Stimulated activated effector memory CD8-positive, alpha-beta T cell treated with anti-CD3 and anti-CD28 coated beads, Interleukin-12 subunit alpha, Interleukin-12 subunit beta, amount 100 ng/mL, for 72 hours (primary cell): ENCODE results near the gene ZCCHC24.

Source experiments
- ATAC-seq: fragments of 150-1000 bp; cut with Tn5 transposase; 2 replicates; pipeline ENCODE4 v1.10.0; 2021
- DNase-seq, 2 donors: peaks; one replicate each; pipeline ENCODE4 v3.0.0; 2021 to 2022; ENCODE audit warnings: low spot score in 2 of 2
- H3K27ac Mint-ChIP-seq: one replicate; pipeline ENCODE4 v1.8.0; 2022; ENCODE audit warnings: mild to moderate bottlenecking, mixed read lengths
- H3K36me3 Mint-ChIP-seq: one replicate; pipeline ENCODE4 v1.8.0; 2022; ENCODE audit warnings: mild to moderate bottlenecking, mixed read lengths
- H3K4me1 Mint-ChIP-seq: one replicate; pipeline ENCODE4 v1.8.0; 2022; ENCODE audit warnings: mixed read lengths
- H3K4me3 Mint-ChIP-seq: one replicate; pipeline ENCODE4 v1.8.0; 2022; ENCODE audit warnings: mild to moderate bottlenecking, mixed read lengths
- H3K9me3 Mint-ChIP-seq: one replicate; pipeline ENCODE4 v1.8.0; 2022; ENCODE audit warnings: mixed read lengths

ZCCHC24 gene

GRCh38 chr10:79416578-79417255 is 28.7 kb downstream of the ZCCHC24 start:
- no peak overlapping the region for H3K27ac Mint-ChIP-seq
- no peak for DNase-seq
- peaks cover 25% of the 10 kb centered on the region for H3K4me1 Mint-ChIP-seq
- no peak overlapping the region for H3K4me3 Mint-ChIP-seq
- H3K9me3 Mint-ChIP-seq: no peaks in the 10 kb centered on the region
- no peak for ATAC-seq
- H3K36me3 Mint-ChIP-seq: peaks cover 6% of the 10 kb centered on the region

GRCh38 chr10:79415736-79416577 is 29.5 kb downstream of the ZCCHC24 start:
- Mint-ChIP-seq H3K4me3 (no peak overlapping the region), H3K27ac (peak overlapping the region; percentile 53), H3K9me3 (no peaks in the 10 kb centered on the region), H3K36me3 (peaks cover 6% of the 10 kb centered on the region), H3K4me1 (peaks cover 25% of the 10 kb centered on the region)
- no peak for DNase-seq
- no peak for ATAC-seq

- ATAC-seq (no peak), DNase-seq (no peak)
- no peaks in the 10 kb centered on the region for H3K9me3 Mint-ChIP-seq
- peaks cover 6% of the 10 kb centered on the region for H3K36me3 Mint-ChIP-seq
- peaks cover 32% of the 10 kb centered on the region for H3K4me1 Mint-ChIP-seq
- H3K27ac Mint-ChIP-seq: no peak overlapping the region
- no peak overlapping the region for H3K4me3 Mint-ChIP-seq
These were observed 30.7 kb downstream of the ZCCHC24 start for GRCh38 chr10:79414714-79415113.

GRCh38 chr10:79413196-79413595 is 32.2 kb downstream of the ZCCHC24 start:
- Mint-ChIP-seq H3K27ac (peak overlapping the region; percentile 88), H3K4me1 (peaks cover 32% of the 10 kb centered on the region), H3K9me3 (no peaks in the 10 kb centered on the region), H3K36me3 (peaks cover 6% of the 10 kb centered on the region), H3K4me3 (peak overlapping the region; percentile 37)
- DNase-seq: peak; percentile 29 to 57
- ATAC-seq: peak; percentile 87

GRCh38 chr10:79412516-79412915 is 32.9 kb downstream of the ZCCHC24 start:
- H3K36me3 Mint-ChIP-seq: peaks cover 6% of the 10 kb centered on the region
- ATAC-seq (no peak), DNase-seq (no peak)
- no peaks in the 10 kb centered on the region for H3K9me3 Mint-ChIP-seq
- H3K4me3 Mint-ChIP-seq: no peak overlapping the region
- no peak overlapping the region for H3K27ac Mint-ChIP-seq
- H3K4me1 Mint-ChIP-seq: peaks cover 32% of the 10 kb centered on the region

- DNase-seq (no peak), ATAC-seq (no peak)
- no peak overlapping the region for H3K27ac Mint-ChIP-seq
- H3K9me3 Mint-ChIP-seq: no peaks in the 10 kb centered on the region
- peaks cover 6% of the 10 kb centered on the region for H3K36me3 Mint-ChIP-seq
- no peak overlapping the region for H3K4me3 Mint-ChIP-seq
- H3K4me1 Mint-ChIP-seq: peaks cover 32% of the 10 kb centered on the region
These were observed 33.6 kb downstream of the ZCCHC24 start for GRCh38 chr10:79411546-79412495.

- Mint-ChIP-seq H3K36me3 (peaks cover 6% of the 10 kb centered on the region), H3K27ac (peak overlapping the region; percentile 26), H3K4me3 (no peak overlapping the region), H3K4me1 (peaks cover 36% of the 10 kb centered on the region), H3K9me3 (no peaks in the 10 kb centered on the region)
- DNase-seq (no peak), ATAC-seq (no peak)
These were observed 34.9 kb downstream of the ZCCHC24 start for GRCh38 chr10:79410315-79411094.

- ATAC-seq (no peak), DNase-seq (no peak)
- H3K4me3 Mint-ChIP-seq: no peak overlapping the region
- H3K4me1 Mint-ChIP-seq: peaks cover 36% of the 10 kb centered on the region
- peak overlapping the region; percentile 26 for H3K27ac Mint-ChIP-seq
- H3K36me3 Mint-ChIP-seq: peaks cover 6% of the 10 kb centered on the region
- no peaks in the 10 kb centered on the region for H3K9me3 Mint-ChIP-seq
These were observed 35.7 kb downstream of the ZCCHC24 start for GRCh38 chr10:79409726-79410085.

- H3K36me3 Mint-ChIP-seq: peaks cover 6% of the 10 kb centered on the region
- no peak overlapping the region for H3K4me3 Mint-ChIP-seq
- DNase-seq: no peak
- peaks cover 38% of the 10 kb centered on the region for H3K4me1 Mint-ChIP-seq
- H3K9me3 Mint-ChIP-seq: no peaks in the 10 kb centered on the region
- ATAC-seq: no peak
- peak overlapping the region; percentile 26 for H3K27ac Mint-ChIP-seq
These were observed 36.2 kb downstream of the ZCCHC24 start for GRCh38 chr10:79409038-79409725.

GRCh38 chr10:79407811-79408795 is 37.3 kb downstream of the ZCCHC24 start:
- Mint-ChIP-seq H3K4me3 (no peak overlapping the region), H3K4me1 (peaks cover 29% of the 10 kb centered on the region), H3K27ac (peak overlapping the region; percentile 12), H3K36me3 (peaks cover under 1% of the 10 kb centered on the region), H3K9me3 (no peaks in the 10 kb centered on the region)
- no peak for DNase-seq
- no peak for ATAC-seq

- no peak for DNase-seq
- ATAC-seq: no peak
- Mint-ChIP-seq H3K9me3 (no peaks in the 10 kb centered on the region), H3K27ac (no peak overlapping the region), H3K36me3 (no peaks in the 10 kb centered on the region), H3K4me1 (peaks cover 24% of the 10 kb centered on the region), H3K4me3 (no peak overlapping the region)
These were observed 38.0 kb downstream of the ZCCHC24 start for GRCh38 chr10:79407423-79407796.

GRCh38 chr10:79406683-79407422 is 38.6 kb downstream of the ZCCHC24 start:
- no peak for DNase-seq
- no peaks in the 10 kb centered on the region for H3K9me3 Mint-ChIP-seq
- H3K4me3 Mint-ChIP-seq: no peak overlapping the region

More at GRCh38 chr10:79406683-79407422, 38.6 kb downstream of the ZCCHC24 start:
- Mint-ChIP-seq H3K27ac (no peak overlapping the region), H3K36me3 (no peaks in the 10 kb centered on the region), H3K4me1 (peaks cover 24% of the 10 kb centered on the region)
- ATAC-seq: no peak
